Fibroblast of mammary gland (primary cell): Measurements from ENCODE around the gene FHAD1.
A peak's percentile ranks its signal among the peaks of the same experiment; 100 is the strongest.

Source experiments
- DNase-seq: peaks from one replicate; pipeline ENCODE4 v3.0.0-alpha.2; 2010; ENCODE audit warnings: low read depth
- H3K4me3 ChIP-seq: 2 replicates; pipeline ENCODE4 v1.5.1; 2011; ENCODE audit warnings: low read depth, mild to moderate bottlenecking, low read length, moderate library complexity; ENCODE audit not compliant: control insufficient read depth
- CTCF ChIP-seq: conservative IDR thresholded peaks from 2 replicates; pipeline ENCODE4 v1.5.1; 2011; ENCODE audit warnings: low read depth, low read length, inconsistent platforms; ENCODE audit not compliant: control insufficient read depth, insufficient read depth

FHAD1 gene

GRCh38 chr1:15339570-15339969, 92.5 kb downstream of the FHAD1 start:
- H3K4me3 ChIP-seq = no peak overlapping the region
- no peak for TF ChIP-seq CTCF
- no peak for DNase-seq

GRCh38 chr1:15341228-15341627, 94.2 kb downstream of the FHAD1 start:
- no peak overlapping the region for H3K4me3 ChIP-seq
- no peak for TF ChIP-seq CTCF
- DNase-seq = no peak

DNA sequence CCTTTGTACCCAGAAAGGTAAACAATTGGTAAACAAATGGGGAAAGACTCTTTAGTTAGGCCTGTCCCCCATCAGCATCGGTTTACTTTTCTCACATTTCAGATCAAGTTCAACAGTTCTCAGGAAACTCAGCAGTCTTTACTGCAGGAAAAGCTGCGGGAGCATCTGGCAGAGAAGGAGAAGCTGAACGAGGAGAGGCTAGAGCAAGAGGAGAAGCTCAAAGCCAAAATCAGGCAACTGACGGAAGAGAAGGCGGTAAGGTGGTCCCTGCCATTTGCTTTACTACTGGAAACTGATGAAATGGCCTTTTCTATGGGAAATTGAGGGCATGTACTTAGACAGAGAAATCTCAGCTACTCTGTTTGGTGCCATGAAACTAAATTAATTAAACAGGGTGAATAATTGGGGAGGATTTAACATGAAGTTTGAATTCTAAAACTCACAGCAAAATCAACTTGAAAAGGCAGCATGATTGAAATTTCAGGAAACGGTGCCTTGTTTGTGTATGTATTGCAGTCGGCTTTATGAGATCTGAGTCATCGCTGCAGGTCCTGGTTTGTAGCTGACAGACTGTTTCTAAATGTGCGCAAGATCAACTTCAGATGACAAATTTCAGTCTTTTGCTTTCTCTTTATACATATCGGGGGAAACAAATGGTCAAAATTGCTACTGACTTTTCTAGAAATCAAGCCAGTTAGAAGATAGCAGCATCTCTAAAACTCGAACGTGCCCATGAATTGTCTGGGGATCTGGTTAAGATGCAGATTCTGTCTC, 94.8 kb downstream of the FHAD1 start:
- no peak overlapping the region for H3K4me3 ChIP-seq
- no peak for TF ChIP-seq CTCF

DNA sequence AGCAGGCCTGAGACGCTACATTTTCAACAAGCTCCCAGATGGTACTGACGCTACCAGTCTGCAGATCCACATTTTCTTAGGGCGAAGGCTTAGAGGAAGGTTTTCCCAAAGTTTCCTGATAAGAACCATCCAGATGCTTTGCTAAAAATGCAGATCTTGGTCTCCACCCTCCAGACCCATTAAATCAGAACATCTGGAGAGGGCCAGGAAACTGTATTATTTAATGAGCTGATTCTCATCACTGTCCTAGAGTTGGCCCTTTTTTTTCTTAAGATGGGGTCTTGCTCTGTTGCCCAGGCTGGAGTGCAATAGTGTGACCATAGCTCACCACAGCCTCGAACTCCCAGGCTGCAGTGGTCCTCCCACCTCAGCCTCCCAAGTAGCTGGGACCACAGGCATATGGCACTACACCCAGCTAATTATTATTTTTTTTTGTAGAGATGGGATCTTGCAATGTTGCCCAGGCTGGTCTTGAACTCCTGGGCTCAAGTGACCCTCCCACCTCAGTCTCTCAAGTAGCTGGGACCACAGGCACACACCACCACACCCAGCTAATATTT, 95.5 kb downstream of the FHAD1 start:
- TF ChIP-seq CTCF = no peak
- no peak overlapping the region for H3K4me3 ChIP-seq
- no peak for DNase-seq

More for the DNA sequence above, 94.8 kb downstream of the FHAD1 start:
- peak; percentile 56 for DNase-seq

DNA sequence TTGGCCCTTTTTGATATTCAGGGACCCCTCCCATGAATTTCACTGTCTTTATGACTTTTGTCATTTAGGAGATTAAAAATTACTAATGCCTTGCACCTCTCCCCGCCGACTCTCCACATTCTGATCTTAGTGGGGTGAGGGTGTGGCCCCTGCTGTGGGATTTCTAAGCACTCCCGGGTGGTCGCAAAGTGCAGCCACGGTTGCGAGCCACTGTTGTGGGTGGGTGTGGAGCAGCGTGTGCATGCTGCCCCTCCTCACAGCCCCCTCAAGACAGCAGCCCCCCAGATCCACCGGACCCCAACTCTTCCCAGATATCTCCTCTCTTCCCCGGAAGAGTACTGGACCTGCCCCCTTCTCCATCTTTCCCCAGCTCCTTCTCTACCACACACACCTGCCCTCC, 96.1 kb downstream of the FHAD1 start:
- no peak for DNase-seq
- no peak for TF ChIP-seq CTCF

DNA sequence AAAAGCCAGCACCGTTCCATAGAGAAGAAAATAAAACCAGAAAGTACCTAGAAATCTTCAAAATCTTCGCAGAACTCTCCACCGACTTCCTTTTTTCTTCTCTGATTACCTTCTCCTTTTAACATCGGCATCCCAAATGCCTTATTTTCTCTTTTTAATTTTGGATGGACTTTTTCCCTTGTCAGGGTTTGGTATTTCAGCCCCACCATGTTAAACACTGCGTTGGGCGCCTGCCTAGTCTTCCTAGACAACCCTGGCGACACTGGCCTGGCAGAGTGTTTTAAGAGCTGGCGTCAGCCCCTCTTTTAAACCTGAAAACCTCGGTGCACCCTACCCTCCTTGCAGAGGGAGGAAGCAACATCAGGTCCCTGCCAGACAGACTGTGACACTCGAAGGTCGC, 96.7 kb downstream of the FHAD1 start:
- DNase-seq = no peak
- no peak for TF ChIP-seq CTCF
- no peak overlapping the region for H3K4me3 ChIP-seq

More for the DNA sequence above, 96.1 kb downstream of the FHAD1 start:
- no peak overlapping the region for H3K4me3 ChIP-seq
